Left renal pelvis (tissue), 4 donors: Measurements from ENCODE around the gene DTX3. TPM values are rescaled to one million over a fixed set of nuclear protein-coding genes. Genes with fewer than 3 reads are reported as not detected.
"Not testable (repeated sequence)": the region's sequence is repeated elsewhere in the genome, so short reads cannot be mapped to it uniquely, and the experiment has no call there.

Experiments
- DNase-seq, 4 donors: peaks; one replicate each; pipeline ENCODE4 v3.0.0-alpha.2; 2013; ENCODE audit warnings: low read depth in 4 of 4, low spot score in 3 of 4
- polyA plus RNA-seq, 4 donors: library from polyadenylated mRNA; unstranded; fragments of 120-200 nt; gene quantifications; one replicate each; pipeline ENCODE4 v1.2.1, GENCODE V29; 2013; ENCODE audit not compliant: insufficient read length in 4 of 4

The DTX3 gene, protein sequence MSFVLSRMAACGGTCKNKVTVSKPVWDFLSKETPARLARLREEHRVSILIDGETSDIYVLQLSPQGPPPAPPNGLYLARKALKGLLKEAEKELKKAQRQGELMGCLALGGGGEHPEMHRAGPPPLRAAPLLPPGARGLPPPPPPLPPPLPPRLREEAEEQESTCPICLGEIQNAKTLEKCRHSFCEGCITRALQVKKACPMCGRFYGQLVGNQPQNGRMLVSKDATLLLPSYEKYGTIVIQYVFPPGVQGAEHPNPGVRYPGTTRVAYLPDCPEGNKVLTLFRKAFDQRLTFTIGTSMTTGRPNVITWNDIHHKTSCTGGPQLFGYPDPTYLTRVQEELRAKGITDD
- 10 to 100 TPM; 53.9 to 82.4 (median 62.2) TPM for polyA plus RNA-seq

DNA sequence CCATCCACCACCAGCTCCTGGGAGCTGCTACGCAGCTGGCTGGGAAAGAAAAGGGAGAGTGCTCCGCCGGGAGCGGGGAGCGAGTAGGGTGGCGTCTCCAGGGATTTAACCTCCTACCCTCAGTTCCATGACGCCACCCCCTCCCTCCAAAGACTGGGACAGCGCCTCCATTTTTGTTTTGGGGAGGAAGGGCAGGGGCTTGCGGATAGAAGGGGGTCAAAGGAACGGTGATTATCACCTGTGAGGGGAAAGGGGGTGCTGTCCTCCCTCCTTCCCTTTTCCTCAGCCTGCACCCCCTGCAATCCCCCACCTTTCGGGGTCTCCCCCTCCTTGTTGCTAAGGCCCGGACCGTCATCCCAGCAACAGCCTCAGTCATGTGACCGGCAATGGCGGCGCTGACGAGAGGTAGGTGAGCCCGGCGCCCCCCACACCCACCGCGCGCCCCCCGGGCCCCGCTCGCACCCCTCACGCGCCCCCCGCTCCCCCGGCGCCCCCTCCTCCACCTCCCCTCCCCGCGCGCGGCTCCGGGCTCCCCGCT is at the start of gene DTX3:
TSS of gene DTX3 (plus strand) at position 371 of the 538 bp plus-strand sequence. CDS start 1,694 bp downstream, outside the sequence.
- DNase-seq, result no peak

DNA sequence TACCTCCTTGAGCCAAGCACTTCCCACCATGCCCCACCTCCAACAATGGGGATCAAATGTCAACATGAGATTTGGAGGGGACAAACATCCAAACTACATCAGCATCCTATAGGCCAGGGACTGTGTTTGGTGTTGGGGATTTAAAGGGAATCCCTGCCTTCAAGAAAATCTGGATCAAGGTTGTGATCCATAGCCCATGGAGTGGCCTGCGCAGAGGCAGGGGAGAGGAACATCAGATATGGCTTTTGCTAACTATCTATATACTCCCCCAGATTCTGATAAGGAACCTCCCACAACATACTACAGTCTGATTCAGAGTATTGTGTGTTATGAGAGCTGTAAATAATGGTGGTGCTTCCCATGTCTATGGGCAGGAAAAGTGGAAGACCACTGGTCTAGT is 49.7 kb upstream of the DTX3 start:
- no peak for DNase-seq

DNA sequence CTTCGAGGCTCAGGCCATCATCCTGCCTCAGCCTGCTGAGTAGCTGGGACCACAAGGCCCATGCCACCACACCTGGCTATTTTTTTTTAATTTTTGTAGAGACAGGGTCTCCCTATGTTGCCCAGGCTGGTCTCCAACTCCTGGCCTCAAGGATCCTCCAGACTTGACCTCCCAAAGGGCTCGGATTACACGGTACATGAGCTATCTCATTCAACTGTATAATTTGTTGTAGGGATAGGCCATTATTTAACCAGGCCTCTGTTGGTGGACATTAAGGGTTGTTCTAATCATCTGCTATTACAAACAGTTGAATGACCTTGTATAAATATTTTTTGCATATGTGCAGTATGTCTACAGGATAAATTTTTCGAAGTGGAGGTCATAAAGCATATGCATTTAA is 45.8 kb upstream of the DTX3 start:
- DNase-seq, result no peak

DNA sequence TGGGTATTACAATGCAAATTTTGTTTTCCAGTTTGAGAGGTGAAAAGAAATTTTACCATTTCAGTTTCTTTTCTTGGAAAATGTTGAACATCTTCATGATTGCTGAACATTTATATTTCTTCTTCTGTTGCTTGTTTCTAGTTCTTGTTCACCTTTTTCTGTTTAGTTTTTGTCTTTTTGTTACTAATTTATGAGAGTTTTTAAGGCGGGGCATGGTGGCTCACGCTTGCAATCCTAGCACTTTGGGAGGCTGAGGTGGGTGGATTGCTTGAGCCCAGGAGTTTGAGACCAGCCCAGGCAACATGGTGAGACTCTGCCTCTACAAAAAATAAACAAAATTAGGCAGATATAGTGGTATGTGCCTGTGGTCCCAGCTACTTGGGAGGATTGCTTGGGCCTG is 44.1 kb upstream of the DTX3 start:
- DNase-seq, result no peak

DNA sequence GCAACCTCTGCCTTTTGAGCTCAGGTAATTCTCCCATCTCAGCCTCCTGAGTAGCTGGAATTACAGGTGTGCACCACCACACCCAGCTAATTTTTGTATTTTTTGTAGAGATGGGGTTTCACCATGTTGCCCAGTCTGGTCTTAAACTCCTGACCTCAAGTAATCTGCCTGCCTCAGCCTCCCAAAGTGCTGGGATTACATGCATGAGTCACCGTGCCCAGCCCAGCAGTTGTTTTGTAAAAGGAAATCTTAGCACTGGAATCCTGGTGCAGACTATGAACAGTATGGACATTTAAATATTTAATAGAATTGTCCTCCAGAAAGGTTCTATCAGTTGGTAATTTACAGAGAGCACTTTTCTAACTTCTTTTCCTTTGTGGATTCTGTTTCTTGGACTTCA is 43.5 kb upstream of the DTX3 start:
- DNase-seq, result not testable (repeated sequence)

DNA sequence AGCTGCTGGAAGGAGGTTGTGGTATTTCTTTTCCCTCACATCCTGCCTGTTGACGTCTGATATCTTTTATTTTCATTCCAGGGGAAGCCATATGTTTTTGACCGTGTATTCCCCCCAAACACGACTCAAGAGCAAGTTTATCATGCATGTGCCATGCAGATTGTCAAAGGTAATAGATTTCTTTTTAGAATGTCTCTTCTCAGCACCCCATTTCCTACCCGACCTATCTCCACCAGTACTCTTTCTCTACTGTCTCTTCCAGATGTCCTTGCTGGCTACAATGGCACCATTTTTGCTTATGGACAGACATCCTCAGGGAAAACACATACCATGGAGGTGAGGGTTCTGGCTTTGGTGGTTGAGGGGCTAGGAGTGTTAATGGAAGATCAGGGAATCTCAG is 41.3 kb upstream of the DTX3 start:
- no peak for DNase-seq

DNA sequence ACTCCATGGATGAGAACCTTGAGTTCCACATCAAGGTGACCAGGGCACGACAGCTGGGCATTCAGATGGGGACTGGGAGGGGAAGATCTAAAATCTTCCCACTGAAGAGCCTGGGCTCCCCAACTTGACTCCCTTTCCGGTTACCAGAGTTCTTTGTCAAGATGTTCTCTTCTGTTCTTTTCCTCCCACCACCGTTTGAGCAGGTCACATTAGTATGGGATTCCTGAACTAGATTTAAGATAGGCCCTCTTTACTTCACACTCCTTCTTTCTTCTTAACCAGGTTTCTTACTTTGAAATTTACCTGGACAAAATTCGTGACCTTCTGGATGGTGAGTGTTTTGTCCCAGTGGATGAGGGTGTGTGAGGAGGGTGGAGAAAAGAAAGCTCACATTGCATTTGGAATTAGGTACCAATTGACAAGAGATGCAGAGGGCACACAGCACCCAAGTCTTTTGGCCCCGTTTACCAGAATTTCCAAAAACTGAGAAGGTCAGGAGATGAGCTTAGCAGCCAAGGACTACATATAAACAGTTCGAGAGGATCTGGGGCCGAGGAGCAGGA is 40.4 kb upstream of the DTX3 start:
- no peak for DNase-seq

DNA sequence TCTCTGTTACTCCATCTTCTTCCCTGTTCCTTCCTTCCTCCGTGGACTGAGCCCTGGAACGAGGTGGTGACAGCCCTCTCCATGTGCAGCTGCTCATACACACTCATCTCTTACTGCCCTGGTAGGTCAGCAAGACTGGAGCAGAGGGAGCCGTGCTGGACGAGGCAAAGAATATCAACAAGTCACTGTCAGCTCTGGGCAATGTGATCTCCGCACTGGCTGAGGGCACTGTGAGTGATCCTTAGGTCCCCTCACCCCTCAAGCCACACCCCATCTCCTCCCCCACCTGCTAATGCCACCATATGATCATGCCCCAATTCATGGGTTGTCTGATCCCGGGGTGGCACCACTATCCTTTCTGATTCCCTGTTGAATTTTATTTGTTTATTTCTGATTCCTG is 35.8 kb upstream of the DTX3 start:
- DNase-seq, result no peak

DNA sequence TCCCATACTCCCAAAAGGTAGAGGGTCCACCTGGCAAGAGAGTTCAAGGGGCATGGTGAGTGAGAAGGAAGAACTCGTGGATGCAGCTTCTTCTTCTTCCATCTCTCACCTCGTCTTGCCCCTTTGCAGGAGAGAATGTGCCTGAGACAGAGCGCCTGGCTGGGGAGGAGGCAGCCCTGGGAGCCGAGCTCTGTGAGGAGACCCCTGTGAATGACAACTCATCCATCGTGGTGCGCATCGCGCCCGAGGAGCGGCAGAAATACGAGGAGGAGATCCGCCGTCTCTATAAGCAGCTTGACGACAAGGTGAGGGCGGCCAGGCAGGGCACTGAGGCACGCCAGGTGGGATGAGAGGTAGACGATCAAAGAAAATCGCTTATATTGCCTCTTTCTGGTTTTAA is 34.8 kb upstream of the DTX3 start:
- no peak for DNase-seq

DNA sequence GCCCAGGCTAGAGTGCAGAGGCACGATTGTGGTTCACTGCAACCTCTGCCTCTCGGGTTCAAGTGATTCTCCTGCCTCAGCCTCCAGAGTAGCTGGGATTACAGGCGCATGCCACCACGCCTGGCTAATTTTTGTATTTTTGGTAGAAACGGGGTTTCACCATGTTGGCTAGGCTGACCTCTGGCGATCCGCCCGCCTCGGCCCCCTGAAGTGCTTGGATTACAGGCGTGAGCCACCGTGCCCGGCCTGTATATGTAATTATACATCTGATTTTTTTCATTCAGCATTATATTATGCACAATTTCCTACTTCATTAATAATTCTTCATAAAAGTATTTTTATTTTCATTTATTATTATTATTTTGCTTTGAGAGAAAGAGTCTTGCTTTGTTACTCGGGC is 34.2 kb upstream of the DTX3 start:
- not testable (repeated sequence) for DNase-seq

DNA sequence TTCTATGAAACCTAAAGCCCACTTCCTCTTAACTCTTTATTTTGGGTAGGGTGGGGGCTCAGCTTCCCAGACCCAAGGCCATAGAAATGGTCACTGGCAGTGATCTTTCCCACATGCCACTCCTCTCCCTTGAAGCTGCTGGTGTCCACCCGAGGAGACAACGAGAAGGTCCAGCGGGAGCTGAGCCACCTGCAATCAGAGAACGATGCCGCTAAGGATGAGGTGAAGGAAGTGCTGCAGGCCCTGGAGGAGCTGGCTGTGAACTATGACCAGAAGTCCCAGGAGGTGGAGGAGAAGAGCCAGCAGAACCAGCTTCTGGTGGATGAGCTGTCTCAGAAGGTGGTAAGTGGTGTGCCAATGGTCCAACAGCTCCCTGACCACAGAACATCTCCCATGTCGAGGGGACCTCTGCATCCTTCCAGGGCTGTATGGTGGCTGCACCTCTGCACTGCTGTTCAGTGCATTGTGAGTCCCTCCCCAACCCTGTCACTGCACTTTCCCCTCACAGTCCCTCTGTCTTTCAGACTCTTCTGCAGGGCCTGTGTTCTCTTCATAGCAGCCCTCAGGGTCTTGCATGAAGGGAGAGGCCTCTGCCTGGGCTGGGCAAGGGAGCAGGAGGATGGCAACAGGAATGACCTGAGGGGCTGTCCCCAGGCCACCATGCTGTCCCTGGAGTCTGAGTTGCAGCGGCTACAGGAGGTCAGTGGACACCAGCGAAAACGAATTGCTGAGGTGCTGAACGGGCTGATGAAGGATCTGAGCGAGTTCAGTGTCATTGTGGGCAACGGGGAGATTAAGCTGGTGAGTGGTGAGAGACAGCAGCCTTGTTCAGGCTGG is 32.5 kb upstream of the DTX3 start:
- no peak for DNase-seq

DNA sequence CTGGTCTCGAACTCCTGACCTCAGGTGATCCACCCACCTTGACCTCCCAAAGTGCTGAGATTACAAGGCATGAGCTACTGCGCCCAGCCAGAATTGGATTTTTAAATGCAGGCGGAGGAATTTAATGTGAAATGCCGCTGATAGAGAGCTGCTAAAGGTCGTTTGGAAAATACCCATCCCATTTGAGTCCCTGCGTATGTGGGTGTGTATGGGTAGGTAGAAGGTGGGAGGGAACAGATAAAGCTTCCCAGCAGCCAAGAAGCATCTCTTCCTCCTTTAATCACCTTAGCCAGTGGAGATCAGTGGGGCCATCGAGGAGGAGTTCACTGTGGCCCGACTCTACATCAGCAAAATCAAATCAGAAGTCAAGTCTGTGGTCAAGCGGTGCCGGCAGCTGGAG is 29.8 kb upstream of the DTX3 start:
- DNase-seq, result no peak

DNA sequence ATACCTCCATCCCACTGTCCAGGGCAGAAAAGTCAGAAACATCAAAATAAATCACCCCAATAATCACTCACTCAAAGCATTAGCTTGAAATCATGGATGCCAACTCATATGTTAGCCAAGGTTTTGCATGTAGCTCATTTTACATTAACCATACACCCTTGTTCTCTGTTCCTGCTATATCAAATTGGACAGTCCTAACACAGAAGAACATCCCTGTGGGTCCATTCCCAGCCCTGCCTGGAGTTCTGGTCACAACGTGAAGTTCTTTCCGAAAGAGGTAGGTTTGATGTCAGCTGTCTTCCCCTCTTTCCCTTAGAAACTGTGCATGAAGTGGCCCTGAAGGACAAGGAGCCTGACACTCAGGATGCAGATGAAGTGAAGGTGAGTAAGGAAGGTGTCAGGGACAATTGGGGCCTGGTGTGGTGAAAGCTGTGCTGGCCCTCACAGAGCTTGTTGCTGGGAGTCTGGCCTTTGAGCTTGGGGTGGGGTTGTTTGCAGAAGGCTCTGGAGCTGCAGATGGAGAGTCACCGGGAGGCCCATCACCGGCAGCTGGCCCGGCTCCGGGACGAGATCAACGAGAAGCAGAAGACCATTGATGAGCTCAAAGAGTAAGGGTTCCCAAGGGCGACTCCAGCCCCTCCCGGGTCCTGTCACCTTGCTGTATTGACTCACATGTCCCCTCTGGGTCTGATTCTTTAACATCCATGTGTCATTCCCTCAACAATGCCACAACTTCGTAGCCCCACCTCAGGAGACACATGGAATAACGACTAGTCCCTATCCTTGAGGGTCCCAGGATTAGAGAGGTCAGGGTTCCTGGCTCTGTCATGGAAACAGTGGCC is 28.6 kb upstream of the DTX3 start:
- DNase-seq, result no peak

DNA sequence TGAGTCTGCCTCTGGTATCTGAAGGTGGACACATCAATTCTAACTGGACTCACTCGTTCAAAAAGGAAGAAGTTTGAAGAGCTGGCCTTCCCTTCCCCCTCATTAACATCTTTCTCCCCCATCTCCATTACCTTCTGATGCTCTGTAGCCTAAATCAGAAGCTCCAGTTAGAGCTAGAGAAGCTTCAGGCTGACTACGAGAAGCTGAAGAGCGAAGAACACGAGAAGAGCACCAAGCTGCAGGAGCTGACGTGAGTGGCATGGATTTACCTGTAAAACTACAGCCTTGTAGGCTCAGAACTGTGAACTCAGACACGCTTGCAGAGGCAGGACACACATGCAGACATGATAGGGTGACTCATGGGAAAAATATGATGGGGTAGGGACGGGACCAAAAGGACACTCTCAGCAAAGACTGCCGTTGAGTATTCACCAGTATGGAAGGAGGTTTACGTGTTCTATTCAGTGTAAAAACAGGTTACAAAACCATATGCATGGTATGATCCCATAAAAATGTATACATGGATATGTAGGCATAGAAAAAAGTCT is 27.9 kb upstream of the DTX3 start:
- no peak for DNase-seq

DNA sequence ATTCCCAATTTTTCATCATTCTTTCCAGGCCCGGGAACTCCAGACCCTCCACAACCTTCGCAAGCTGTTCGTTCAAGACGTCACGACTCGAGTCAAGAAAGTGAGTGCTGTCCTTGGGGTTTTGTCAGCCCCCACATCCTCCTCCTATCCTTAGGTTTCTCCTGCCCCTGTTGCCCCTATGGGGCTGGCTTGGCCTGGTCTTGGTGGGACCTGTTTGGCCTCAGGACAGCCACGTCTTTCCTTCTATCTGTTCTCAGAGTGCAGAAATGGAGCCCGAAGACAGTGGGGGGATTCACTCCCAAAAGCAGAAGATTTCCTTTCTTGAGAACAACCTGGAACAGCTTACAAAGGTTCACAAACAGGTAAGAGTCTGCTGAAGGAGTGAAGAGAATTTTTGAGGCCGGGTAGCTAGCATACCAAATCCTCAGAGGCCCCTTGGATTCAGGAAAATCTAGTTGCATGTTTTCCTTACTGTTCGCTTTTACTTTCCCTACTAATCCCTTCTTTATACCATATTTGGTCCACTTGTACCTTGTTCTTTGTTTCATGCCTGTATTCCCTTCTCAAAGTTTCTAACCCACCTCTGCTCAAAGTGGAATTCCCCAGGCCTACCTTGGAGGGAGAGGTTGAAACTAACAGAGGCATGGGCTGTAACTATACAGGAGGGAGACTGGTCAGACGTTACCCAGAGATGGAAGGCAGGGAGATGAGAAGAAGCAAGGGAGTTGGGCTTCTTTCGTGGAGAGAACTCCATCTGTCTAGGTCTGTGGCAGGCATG is 26.5 kb upstream of the DTX3 start:
- no peak for DNase-seq

DNA sequence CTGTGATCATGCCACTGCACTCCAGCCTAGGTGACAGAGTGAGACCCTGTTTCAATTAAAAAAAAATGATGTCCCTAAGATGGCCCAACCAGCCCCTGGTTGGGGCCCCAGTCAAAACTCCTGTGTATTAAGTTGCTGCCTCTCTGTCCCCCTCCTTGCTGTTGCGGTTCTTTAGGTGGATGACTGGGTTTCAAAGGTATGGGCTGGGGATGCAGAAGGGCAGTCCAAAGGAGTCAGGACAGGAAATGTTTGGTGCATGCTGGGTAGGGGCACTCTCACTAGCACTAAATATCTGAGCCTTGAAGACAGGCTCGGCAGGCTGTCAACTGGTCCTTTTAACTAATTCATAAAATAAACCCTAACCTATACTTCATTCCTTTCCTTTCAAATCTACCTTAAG is 25.6 kb upstream of the DTX3 start:
- no peak for DNase-seq

DNA sequence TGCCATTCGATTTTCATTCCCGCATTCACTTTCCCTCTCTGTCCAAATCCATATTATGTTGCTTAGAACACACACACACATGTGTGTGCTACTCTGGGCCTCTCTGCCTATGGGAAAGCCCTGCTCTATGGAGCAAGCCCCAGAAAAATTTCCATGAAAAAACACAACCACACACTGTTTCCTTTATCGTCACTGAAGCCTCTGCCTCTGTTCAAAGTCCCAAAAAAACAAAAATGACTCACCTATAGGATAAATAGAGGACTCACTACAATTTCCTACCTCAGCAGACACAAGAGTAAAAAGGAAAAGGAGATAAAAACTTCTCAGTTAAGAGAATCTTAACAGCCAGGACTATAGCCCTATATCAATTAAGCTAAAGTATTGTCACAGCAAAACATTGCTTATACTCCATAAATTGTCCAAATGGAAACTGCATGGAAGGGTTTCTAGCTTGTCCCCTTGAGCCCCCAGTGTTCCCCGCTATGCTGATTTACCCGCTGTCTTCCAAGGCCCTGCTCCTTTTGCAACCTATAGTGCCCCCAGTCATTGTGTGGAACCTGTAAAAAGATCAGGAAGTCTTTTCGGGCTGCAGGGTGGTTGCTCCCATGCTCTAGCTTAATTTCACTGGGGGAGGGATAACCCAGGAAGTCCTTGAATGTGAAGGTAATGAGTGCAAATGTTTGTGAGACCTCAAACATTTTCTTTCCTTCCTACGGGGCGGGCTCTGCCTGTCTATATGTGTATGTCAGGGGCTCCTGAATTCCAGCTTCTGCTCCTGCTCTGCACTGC is 24.8 kb upstream of the DTX3 start:
- no peak for DNase-seq

DNA sequence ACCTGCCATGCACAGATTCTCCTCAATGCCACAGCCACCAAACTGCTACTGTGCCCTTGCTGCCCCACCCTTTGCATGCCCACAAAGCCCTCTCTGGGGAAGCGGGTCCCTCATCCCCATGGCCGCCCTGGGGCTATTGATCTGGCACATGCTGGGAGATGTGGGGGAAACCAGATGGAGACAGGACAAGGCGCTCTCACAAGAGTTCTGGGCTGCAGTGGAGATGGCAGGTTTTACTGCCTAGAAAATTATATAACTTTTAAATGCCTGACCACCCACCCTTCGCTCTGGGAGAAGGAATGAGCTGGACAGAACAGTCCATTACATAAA is 24.2 kb upstream of the DTX3 start:
- no peak for DNase-seq

DNA sequence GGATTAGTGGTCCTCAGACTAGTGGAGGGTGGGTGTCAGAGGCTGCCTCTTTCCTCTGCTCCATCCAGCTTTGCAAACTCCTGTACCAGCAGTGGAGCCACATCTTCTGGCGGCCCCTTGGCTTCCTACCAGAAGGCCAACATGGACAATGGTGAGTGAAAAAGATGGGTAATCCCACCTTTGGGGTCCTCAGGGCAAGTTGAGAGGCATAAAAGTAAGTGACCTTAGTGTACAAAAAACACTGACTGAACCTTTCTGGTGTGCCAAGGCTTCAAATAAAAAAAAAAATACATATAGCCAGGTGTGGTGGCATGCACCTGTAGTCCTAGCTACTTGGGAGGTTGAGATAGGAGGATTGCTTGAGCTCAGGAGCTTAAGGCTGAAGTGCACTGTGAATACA is 22.8 kb upstream of the DTX3 start:
- no peak for DNase-seq
